ENCODE measurements around the gene PAH.
A peak's percentile ranks its signal among the peaks of the same experiment; 100 is the strongest.

- no peak for TF ChIP-seq ZNF501 (CRISPR knock-in tag; IDR thresholded peaks at IDR 0.05)
- TF ChIP-seq CBFB (CRISPR knock-in tag; IDR thresholded peaks at IDR 0.05): no peak
- TF ChIP-seq ZNF431 (CRISPR knock-in tag; IDR thresholded peaks at IDR 0.05; ENCODE audit: borderline replicate concordance, low read depth): no peak
- no peak for TF ChIP-seq HCFC1 (IDR thresholded peaks at IDR 0.05; ENCODE audit: low read depth, low read length)
- no peak for TF ChIP-seq ZNF180 (CRISPR knock-in tag; IDR thresholded peaks at IDR 0.05; ENCODE audit: borderline replicate concordance, low read depth)
- no peak for TF ChIP-seq HMGXB4 (CRISPR knock-in tag; IDR thresholded peaks at IDR 0.05; ENCODE audit: borderline replicate concordance in 1 of 2, low read depth in 1 of 2)
- no peak for TF ChIP-seq ZNF792 (CRISPR knock-in tag; IDR thresholded peaks at IDR 0.05)
- no peak for TF ChIP-seq KLF16 (CRISPR knock-in tag; IDR thresholded peaks at IDR 0.05)
- TF ChIP-seq, protein P1, sequence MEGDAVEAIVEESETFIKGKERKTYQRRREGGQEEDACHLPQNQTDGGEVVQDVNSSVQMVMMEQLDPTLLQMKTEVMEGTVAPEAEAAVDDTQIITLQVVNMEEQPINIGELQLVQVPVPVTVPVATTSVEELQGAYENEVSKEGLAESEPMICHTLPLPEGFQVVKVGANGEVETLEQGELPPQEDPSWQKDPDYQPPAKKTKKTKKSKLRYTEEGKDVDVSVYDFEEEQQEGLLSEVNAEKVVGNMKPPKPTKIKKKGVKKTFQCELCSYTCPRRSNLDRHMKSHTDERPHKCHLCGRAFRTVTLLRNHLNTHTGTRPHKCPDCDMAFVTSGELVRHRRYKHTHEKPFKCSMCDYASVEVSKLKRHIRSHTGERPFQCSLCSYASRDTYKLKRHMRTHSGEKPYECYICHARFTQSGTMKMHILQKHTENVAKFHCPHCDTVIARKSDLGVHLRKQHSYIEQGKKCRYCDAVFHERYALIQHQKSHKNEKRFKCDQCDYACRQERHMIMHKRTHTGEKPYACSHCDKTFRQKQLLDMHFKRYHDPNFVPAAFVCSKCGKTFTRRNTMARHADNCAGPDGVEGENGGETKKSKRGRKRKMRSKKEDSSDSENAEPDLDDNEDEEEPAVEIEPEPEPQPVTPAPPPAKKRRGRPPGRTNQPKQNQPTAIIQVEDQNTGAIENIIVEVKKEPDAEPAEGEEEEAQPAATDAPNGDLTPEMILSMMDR (CRISPR knock-in tag; IDR thresholded peaks at IDR 0.05): peak; percentile 56
- no peak for TF ChIP-seq ATF3 (CRISPR knock-in tag; IDR thresholded peaks at IDR 0.05)
Observed at GRCh38 chr12:102879144-102879763, 37.8 kb downstream of the PAH start.

Measured in HepG2 (cell line).